Trophoblast cell (in vitro differentiated cells and primary cell): ENCODE measurements around the gene ANKRD12.

Experiments used
- DNase-seq, 2 donors: peaks; one replicate each; pipeline ENCODE4 v3.0.0-alpha.2; 2016
- H2AFZ ChIP-seq: 2 replicates; pipeline ENCODE4 v1.6.1; 2013; ENCODE audit warnings: low read length, moderate library complexity, mild to moderate bottlenecking; ENCODE audit not compliant: insufficient read depth, poor library complexity
- H2AK5ac ChIP-seq: 2 replicates; pipeline ENCODE4 v1.6.1; 2013; ENCODE audit warnings: mild to moderate bottlenecking, low read length
- H2BK120ac ChIP-seq: 2 replicates; pipeline ENCODE4 v1.6.1; 2013; ENCODE audit warnings: low read length, mild to moderate bottlenecking, moderate library complexity; ENCODE audit not compliant: insufficient read depth, poor library complexity
- H2BK12ac ChIP-seq: 2 replicates; pipeline ENCODE4 v1.6.1; 2013; ENCODE audit warnings: mild to moderate bottlenecking, low read length, moderate library complexity
- H2BK5ac ChIP-seq: 2 replicates; pipeline ENCODE4 v1.6.1; 2013; ENCODE audit warnings: low read length, low read depth, moderate library complexity, mild to moderate bottlenecking; ENCODE audit not compliant: poor library complexity
- H3K14ac ChIP-seq: 2 replicates; pipeline ENCODE4 v1.6.1; 2013; ENCODE audit warnings: mild to moderate bottlenecking, low read length
- H3K18ac ChIP-seq: 2 replicates; pipeline ENCODE4 v1.6.1; 2013; ENCODE audit warnings: mild to moderate bottlenecking, low read length
- H3K23ac ChIP-seq: 2 replicates; pipeline ENCODE4 v1.6.1; 2013; ENCODE audit warnings: low read length
- H3K27ac ChIP-seq: 2 replicates; pipeline ENCODE4 v1.5.1; 2013; ENCODE audit warnings: low read depth, mild to moderate bottlenecking, inconsistent platforms, low read length, moderate library complexity
- H3K27me3 ChIP-seq: 2 replicates; pipeline ENCODE4 v1.6.1; 2013; ENCODE audit warnings: inconsistent platforms, mild to moderate bottlenecking, low read length, moderate library complexity; ENCODE audit not compliant: insufficient read depth
- H3K36me3 ChIP-seq, 2 experiments: 1 replicate in 1 of 2; 2 replicates in 1 of 2; pipeline ENCODE4 v1.6.1; 2013; ENCODE audit warnings: low read length in 2 of 2, mild to moderate bottlenecking in 2 of 2, moderate library complexity in 1 of 2; ENCODE audit not compliant: insufficient read depth in 2 of 2, control insufficient read depth in 1 of 2
- H3K4ac ChIP-seq: 2 replicates; pipeline ENCODE4 v1.6.1; 2013; ENCODE audit warnings: low read depth, mild to moderate bottlenecking, low read length, moderate library complexity
- H3K4me1 ChIP-seq, 2 experiments: 1 replicate in 1 of 2; 2 replicates in 1 of 2; pipeline ENCODE4 v1.6.1; 2013; ENCODE audit warnings: low read length in 2 of 2, mild to moderate bottlenecking in 2 of 2, moderate library complexity in 1 of 2; ENCODE audit not compliant: insufficient read depth in 2 of 2, control insufficient read depth in 1 of 2
- H3K4me2 ChIP-seq: 2 replicates; pipeline ENCODE4 v1.6.1; 2013; ENCODE audit warnings: inconsistent platforms, mild to moderate bottlenecking, low read length, moderate library complexity
- H3K4me3 ChIP-seq: 2 replicates; pipeline ENCODE4 v1.5.1; 2013; ENCODE audit warnings: mild to moderate bottlenecking, low read depth, low read length, inconsistent platforms
- H3K79me1 ChIP-seq: one replicate; pipeline ENCODE4 v1.6.1; 2013; ENCODE audit warnings: low read length
- H3K79me2 ChIP-seq: 2 replicates; pipeline ENCODE4 v1.6.1; 2013; ENCODE audit warnings: low read length, mild to moderate bottlenecking; ENCODE audit not compliant: control insufficient read depth, insufficient read depth, poor library complexity
- H3K9ac ChIP-seq: 2 replicates; pipeline ENCODE4 v1.6.1; 2013; ENCODE audit warnings: mild to moderate bottlenecking, low read length
- H3K9me3 ChIP-seq: 2 replicates; pipeline ENCODE4 v1.6.1; 2013; ENCODE audit warnings: low read depth, mild to moderate bottlenecking, control low read depth, inconsistent platforms, low read length; ENCODE audit not compliant: insufficient read depth
- H4K12ac ChIP-seq: 2 replicates; pipeline ENCODE4 v1.6.1; 2013; ENCODE audit warnings: low read depth, mild to moderate bottlenecking, low read length, moderate library complexity
- H4K8ac ChIP-seq: 2 replicates; pipeline ENCODE4 v1.6.1; 2013; ENCODE audit warnings: low read depth, mild to moderate bottlenecking, low read length, moderate library complexity
- H4K91ac ChIP-seq: one replicate; pipeline ENCODE4 v1.6.1; 2013; ENCODE audit warnings: low read depth, mild to moderate bottlenecking, low read length, moderate library complexity
- WGBS: extraction: QIAGEN DNeasy Blood & Tissue Kit; methylation state at CpG from one replicate; pipeline ENCODE4 v1.1.7; 2013; ENCODE audit warnings: missing lambda C conversion rate; ENCODE audit not compliant: insufficient read length, insufficient coverage; ENCODE audit errors: extremely low coverage; 5-methylcytosine and 5-hydroxymethylcytosine counted together

The ANKRD12 gene

DNA sequence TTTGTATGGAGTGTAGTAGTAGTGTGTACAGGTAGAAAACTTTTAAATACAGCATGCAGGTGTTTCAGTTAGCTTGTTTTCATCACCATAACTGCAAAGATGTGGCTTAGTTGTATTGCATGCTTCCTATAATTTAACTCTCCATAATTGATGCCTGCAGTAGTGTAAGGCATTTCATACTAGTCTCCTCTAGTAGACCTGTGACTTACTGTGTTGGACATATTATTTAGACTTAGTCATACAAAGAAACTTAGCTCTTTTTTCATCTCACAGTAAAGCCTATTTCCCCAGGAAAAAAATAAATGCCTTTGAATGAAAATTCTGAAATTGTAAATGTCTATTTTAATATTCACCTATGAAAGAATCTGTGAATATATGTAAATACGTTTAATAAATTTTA, 145.2 kb downstream of the ANKRD12 start:
- Histone ChIP-seq H3K79me1 (no peaks in the 10 kb centered on the region), H3K36me3 (peaks cover 0 to 2% of the 10 kb centered on the region in 2 experiments), H3K9ac (no peak overlapping the region), H3K4me2 (no peak overlapping the region), H3K9me3 (no peaks in the 10 kb centered on the region), H2AK5ac (no peak overlapping the region), H3K4me1 (no peaks in the 10 kb centered on the region), H2AFZ (no peak overlapping the region), H3K27ac (no peak overlapping the region), H2BK120ac (no peak overlapping the region), H3K4me3 (no peak overlapping the region), H4K8ac (no peak overlapping the region), H4K12ac (no peak overlapping the region), H3K23ac (no peak overlapping the region), H3K14ac (no peak overlapping the region), H3K27me3 (no peaks in the 10 kb centered on the region), H2BK5ac (no peak overlapping the region), H2BK12ac (no peak overlapping the region), H3K79me2 (no peaks in the 10 kb centered on the region), H3K18ac (no peak overlapping the region), H3K4ac (no peak overlapping the region), H4K91ac (no peak overlapping the region)
- no CpG with 5 or more reads among the region's 1 CpG for WGBS
- no peak for DNase-seq

- Histone ChIP-seq H4K12ac (no peak overlapping the region), H2AFZ (no peak overlapping the region), H4K8ac (no peak overlapping the region), H3K23ac (no peak overlapping the region), H3K9ac (no peak overlapping the region), H3K4ac (no peak overlapping the region), H3K9me3 (no peaks in the 10 kb centered on the region), H3K4me1 (no peaks in the 10 kb centered on the region), H3K27ac (no peak overlapping the region), H4K91ac (no peak overlapping the region), H2BK120ac (no peak overlapping the region), H3K27me3 (no peaks in the 10 kb centered on the region), H3K18ac (no peak overlapping the region), H3K4me3 (no peak overlapping the region), H3K36me3 (peaks cover 0 to 2% of the 10 kb centered on the region in 2 experiments), H3K79me2 (no peaks in the 10 kb centered on the region), H3K14ac (no peak overlapping the region), H2BK12ac (no peak overlapping the region), H2AK5ac (no peak overlapping the region), H2BK5ac (no peak overlapping the region), H3K4me2 (no peak overlapping the region), H3K79me1 (no peaks in the 10 kb centered on the region)
- WGBS, result no CpG with 5 or more reads among the region's 2 CpGs
- DNase-seq, result no peak
Observed at GRCh38 chr18:9283791-9284190, 147.2 kb downstream of the ANKRD12 start.

- no peak overlapping the region for H3K14ac ChIP-seq
Observed at GRCh38 chr18:9285604-9286003, 149.0 kb downstream of the ANKRD12 start.

DNA sequence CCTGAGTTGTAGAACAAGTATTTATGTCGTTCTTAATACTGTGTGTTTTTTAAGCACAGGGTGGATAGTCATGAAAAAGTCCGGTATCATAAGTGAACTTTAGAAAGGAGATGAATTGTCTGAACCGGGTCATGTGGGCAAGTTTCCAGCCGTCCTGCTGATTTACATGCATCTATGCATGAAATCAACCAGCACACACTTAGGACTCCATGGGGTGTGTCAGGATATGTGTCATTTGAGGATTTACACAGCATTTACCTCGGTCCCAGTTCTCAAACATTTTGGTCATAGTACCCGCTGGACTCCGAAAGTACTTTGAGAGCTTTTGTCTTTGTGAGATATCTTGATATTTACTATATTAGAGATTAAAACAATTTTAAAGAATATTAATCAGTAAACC, 150.5 kb downstream of the ANKRD12 start:
- H4K8ac ChIP-seq, result no peak overlapping the region
- H3K23ac ChIP-seq, result no peak overlapping the region
- no peak overlapping the region for H3K18ac ChIP-seq
- H3K79me2 ChIP-seq, result no peaks in the 10 kb centered on the region
- H3K14ac ChIP-seq, result no peak overlapping the region
- no peak overlapping the region for H4K91ac ChIP-seq
- no peak overlapping the region for H3K4ac ChIP-seq
- H3K9ac ChIP-seq, result no peak overlapping the region
- H3K9me3 ChIP-seq, result no peaks in the 10 kb centered on the region
- H4K12ac ChIP-seq, result no peak overlapping the region
- no peaks in the 10 kb centered on the region for H3K27me3 ChIP-seq
- WGBS, result no CpG with 5 or more reads among the region's 7 CpGs
- no peak overlapping the region for H2AK5ac ChIP-seq
- H2BK12ac ChIP-seq, result no peak overlapping the region
- no peak overlapping the region for H3K4me2 ChIP-seq
- no peaks in the 10 kb centered on the region for H3K36me3 ChIP-seq
- H2BK120ac ChIP-seq, result no peak overlapping the region
- H3K79me1 ChIP-seq, result no peaks in the 10 kb centered on the region
- no peak overlapping the region for H2BK5ac ChIP-seq
- peak; percentile 21 to 22 for DNase-seq
- H2AFZ ChIP-seq, result no peak overlapping the region
- no peak overlapping the region for H3K4me3 ChIP-seq
- H3K27ac ChIP-seq, result no peak overlapping the region
- no peaks in the 10 kb centered on the region for H3K4me1 ChIP-seq

More at GRCh38 chr18:9285604-9286003, 149.0 kb downstream of the ANKRD12 start:
- Histone ChIP-seq H4K12ac (no peak overlapping the region), H3K79me1 (no peaks in the 10 kb centered on the region), H3K27ac (no peak overlapping the region), H3K9ac (no peak overlapping the region), H2BK120ac (no peak overlapping the region), H3K18ac (no peak overlapping the region), H3K79me2 (no peaks in the 10 kb centered on the region), H2BK5ac (no peak overlapping the region), H2AFZ (no peak overlapping the region), H3K4me3 (no peak overlapping the region), H4K8ac (no peak overlapping the region), H3K4ac (no peak overlapping the region), H3K9me3 (no peaks in the 10 kb centered on the region), H3K36me3 (peaks cover 0 to 2% of the 10 kb centered on the region in 2 experiments), H2BK12ac (no peak overlapping the region), H3K4me1 (no peaks in the 10 kb centered on the region), H3K4me2 (no peak overlapping the region), H4K91ac (no peak overlapping the region), H2AK5ac (no peak overlapping the region), H3K23ac (no peak overlapping the region), H3K27me3 (no peaks in the 10 kb centered on the region)
- peak in 1 of 2 donors; percentile 21 for DNase-seq
- WGBS, result no CpG with 5 or more reads among the region's 2 CpGs
